Measurements from ENCODE around the gene TMEM86B. TPM values are rescaled to one million over a fixed set of nuclear protein-coding genes. Genes with fewer than 3 reads are reported as not detected.

The TMEM86B gene
- total RNA-seq, 1 donor from 2014 or later = 8.3 TPM

DNA sequence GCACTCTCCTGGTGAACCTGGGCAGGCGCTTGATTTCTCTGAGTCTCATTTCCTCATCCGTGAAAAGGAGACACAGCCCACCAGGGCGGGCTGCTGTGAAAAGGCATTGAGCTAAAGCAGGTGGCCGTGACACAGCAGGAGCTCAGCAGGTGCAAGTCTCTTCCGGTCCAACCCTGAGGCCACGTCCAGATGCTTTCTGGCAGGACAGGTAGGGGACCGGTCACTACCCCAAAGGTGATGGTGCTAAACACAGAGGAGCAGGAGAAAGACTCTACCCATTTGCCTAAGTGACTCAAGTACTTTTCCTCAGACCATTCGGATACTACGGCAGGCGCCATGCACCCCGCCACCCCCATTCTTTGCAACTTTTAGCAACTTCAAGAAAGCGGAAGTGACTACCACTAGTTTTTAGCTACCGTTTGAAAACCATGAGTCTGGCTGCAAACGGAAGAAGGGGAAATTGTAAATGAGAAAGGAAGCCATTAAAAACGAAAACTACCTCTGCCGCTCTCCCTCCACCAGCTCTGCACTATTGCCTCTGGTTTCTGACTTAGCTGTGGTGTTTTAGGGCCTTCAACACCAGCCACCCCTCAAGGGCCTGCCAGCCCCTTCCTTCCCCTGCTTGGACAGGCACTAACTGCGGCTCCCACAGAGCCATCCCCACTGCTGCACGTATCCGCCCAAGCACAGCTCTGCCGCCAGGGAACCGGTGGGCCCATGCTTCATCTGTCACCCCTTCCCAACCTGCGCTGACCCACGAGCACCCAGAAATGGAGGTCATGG, 25.5 kb upstream of the TMEM86B start:
- H3K4me1 Mint-ChIP-seq (ENCODE audit: low read depth) = peaks cover 71% of the 10 kb centered on the region

DNA sequence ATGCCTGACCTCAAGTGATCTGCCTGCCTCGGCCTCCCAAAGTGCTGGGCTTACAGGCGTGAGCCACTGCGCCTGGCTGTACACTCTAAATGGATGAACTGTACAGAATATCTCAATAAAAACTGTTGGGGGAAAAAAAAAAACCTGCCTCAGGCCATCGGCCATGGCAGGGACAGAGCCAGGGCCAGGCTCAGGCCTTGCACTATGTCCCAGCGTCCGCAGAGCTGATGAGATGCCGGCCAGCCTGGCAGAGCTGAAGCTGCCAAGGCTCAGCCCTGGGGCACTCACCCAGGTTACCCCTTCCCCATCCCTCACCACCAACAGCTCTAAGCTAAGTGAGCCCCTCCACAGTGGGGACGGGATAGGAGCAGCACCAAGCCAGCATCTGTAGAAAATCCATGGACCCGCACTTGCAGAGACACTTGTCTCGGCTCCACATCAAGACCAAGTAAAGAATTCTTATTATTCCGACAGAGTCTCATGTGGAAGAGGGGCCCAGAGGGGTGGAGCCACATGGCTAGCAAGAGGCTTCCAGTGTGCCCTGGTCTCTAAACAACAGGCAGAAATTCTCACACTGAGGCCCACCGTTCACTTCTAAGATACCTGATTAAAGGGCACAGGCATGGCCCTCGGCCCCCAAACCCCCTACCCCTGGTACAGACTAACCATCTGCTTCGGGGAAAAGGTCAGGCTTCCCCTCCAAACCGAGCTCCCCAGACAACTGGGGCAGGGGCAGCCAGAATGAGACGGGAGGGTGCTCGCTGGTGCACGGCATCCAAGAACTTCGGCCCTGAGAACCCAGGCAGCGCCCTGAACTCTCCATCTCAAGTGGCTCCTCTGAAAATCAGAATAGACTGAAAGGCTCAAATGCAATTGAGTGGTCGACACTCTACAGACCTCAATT, 24.4 kb upstream of the TMEM86B start:
- peaks cover 80% of the 10 kb centered on the region for H3K4me1 Mint-ChIP-seq (ENCODE audit: low read depth)
- intact Hi-C loops (cut with micrococcal nuclease) = loop anchor here (10.0 kb wide), 1 partner anchor 168 kb away; no protein-coding TSS in a partner anchor
- peak overlapping the region; percentile 95 for H3K27ac Mint-ChIP-seq
- H3K9me3 Mint-ChIP-seq = no peaks in the 10 kb centered on the region
- peaks cover 31% of the 10 kb centered on the region for H3K36me3 Mint-ChIP-seq (ENCODE audit: low read depth)
- DNase-seq (ENCODE audit: low spot score) = no peak
- H3K4me3 Mint-ChIP-seq = peak overlapping the region; percentile 96
- H3K27me3 Mint-ChIP-seq (ENCODE audit: insufficient read depth) = no peaks in the 10 kb centered on the region

More for the DNA sequence above, 25.5 kb upstream of the TMEM86B start:
- peak; percentile 53 for DNase-seq (ENCODE audit: low spot score)
- Mint-ChIP-seq H3K27ac (peak overlapping the region; percentile 95), H3K27me3 (ENCODE audit: insufficient read depth) (no peaks in the 10 kb centered on the region), H3K4me3 (peak overlapping the region; percentile 96), H3K9me3 (no peaks in the 10 kb centered on the region), H3K36me3 (ENCODE audit: low read depth) (peaks cover 31% of the 10 kb centered on the region)
- intact Hi-C loops (cut with micrococcal nuclease) = loop anchor here (1.0 to 10.0 kb wide), 3 partner anchors 26 to 169 kb away; partner anchors contain the start of genes DNAAF3 and HSPBP1

DNA sequence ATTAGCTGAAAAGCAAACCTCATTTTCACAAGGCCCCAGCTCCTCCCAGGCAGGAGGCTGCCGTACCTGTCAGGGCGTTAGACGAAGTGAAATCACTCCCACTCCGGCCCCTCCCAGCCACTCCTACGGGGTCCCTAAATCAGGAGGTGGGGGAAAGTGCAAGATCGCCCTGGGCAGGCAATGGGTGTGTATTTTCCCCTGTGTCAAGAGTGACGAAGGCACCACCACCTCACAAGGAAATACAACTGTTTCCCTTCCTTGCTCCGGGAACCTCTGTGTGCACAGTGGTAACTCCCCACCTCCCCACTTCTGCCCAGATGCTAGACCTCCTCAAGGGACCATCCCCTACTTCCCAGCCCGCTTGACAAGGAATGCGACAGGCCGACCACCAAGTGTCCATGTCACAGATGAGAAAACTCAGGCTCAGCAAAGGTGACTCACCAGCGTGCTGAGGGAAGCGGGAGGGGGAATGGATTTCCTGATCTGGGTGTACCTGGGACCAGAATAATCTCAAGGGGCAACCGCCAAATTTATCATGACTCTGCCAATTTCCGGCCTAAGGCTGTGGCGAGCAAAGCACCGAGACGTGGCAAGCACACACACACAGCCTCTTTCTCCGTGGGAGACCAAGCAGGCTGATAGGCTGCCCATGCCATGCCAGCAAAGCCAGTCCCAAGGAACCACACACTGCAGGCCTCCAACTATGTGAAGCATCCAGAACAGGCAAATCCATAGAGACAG, 22.9 kb upstream of the TMEM86B start:
- no peaks in the 10 kb centered on the region for H3K9me3 Mint-ChIP-seq
- peak overlapping the region; percentile 96 for H3K27ac Mint-ChIP-seq
- intact Hi-C loops (cut with micrococcal nuclease) = loop anchor here (10.0 kb wide), 1 partner anchor 167 kb away; no protein-coding TSS in a partner anchor
- H3K4me1 Mint-ChIP-seq (ENCODE audit: low read depth) = peaks cover 69% of the 10 kb centered on the region
- peaks cover 26% of the 10 kb centered on the region for H3K36me3 Mint-ChIP-seq (ENCODE audit: low read depth)
- H3K4me3 Mint-ChIP-seq = peak overlapping the region; percentile 84
- no peaks in the 10 kb centered on the region for H3K27me3 Mint-ChIP-seq (ENCODE audit: insufficient read depth)
- peak; percentile 28 for DNase-seq (ENCODE audit: low spot score)

DNA sequence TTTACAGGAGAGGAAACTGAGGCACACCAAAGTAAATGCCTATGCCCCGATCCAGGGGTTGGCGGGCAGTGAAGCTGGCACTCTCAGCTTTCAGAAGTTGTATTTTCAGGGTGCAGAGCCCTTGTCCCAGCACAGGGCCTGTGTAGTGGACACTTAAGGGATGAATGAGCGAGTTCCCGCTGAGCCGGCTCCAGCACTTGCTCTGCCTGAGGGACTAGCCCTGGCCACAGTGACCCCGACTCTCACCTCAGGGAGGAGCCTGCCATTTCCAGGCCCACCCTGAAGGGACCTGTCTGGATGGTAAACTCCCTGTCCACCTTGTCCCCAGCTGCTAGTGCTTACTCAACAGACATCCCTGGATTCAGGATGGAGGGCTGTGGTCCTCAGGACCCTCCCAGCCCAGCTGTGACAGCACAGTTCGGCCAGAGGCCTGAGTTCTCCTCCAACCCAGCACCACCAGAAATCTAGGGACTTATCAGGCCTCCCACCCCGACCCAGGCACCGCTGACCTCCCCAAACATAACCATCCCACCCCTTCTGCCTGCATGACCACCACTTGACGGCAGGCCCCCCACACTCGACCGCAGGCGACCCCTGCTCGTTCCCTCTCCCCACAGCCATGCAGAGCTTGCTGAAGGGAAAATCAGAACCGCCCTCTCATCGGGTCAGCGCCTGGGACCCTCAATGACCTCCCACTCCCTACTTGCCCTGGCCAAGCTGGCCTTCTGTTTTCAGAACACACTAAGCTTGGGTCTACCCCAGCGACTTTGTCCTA, 21.9 kb upstream of the TMEM86B start:
- peak overlapping the region; percentile 84 for H3K4me3 Mint-ChIP-seq
- peak overlapping the region; percentile 96 for H3K27ac Mint-ChIP-seq
- no peaks in the 10 kb centered on the region for H3K27me3 Mint-ChIP-seq (ENCODE audit: insufficient read depth)
- DNase-seq (ENCODE audit: low spot score) = no peak
- peaks cover 58% of the 10 kb centered on the region for H3K4me1 Mint-ChIP-seq (ENCODE audit: low read depth)
- H3K36me3 Mint-ChIP-seq (ENCODE audit: low read depth) = peaks cover 19% of the 10 kb centered on the region
- intact Hi-C loops (cut with micrococcal nuclease) = loop anchor here (10.0 kb wide), 1 partner anchor 166 kb away; no protein-coding TSS in a partner anchor
- H3K9me3 Mint-ChIP-seq = no peaks in the 10 kb centered on the region

DNA sequence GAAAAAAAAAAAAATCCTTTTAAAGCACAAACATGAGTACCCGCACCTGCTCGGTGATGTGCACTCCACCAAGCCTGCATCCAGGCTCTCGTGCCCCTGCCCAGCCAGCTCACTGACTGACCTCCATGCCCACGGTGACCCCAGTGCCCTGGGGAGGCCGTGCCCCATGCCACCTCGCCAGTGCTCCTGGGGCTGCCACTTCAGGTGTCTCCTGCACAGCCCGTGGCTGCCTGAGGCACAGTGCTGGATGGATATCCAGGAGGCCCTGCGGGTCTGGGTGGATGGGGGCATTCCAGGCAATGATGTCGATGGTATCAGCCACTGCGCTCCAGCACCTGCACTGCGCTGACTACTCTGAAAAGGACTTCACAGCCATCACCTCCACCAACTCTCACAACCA, 21.3 kb upstream of the TMEM86B start:
- DNase-seq (ENCODE audit: low spot score) = no peak
- no peaks in the 10 kb centered on the region for H3K9me3 Mint-ChIP-seq
- intact Hi-C loops (cut with micrococcal nuclease) = loop anchor here (10.0 kb wide), 1 partner anchor 165 kb away; no protein-coding TSS in a partner anchor
- H3K36me3 Mint-ChIP-seq (ENCODE audit: low read depth) = peaks cover 14% of the 10 kb centered on the region
- no peaks in the 10 kb centered on the region for H3K27me3 Mint-ChIP-seq (ENCODE audit: insufficient read depth)
- H3K27ac Mint-ChIP-seq = no peak overlapping the region
- H3K4me3 Mint-ChIP-seq = no peak overlapping the region
- peaks cover 52% of the 10 kb centered on the region for H3K4me1 Mint-ChIP-seq (ENCODE audit: low read depth)

DNA sequence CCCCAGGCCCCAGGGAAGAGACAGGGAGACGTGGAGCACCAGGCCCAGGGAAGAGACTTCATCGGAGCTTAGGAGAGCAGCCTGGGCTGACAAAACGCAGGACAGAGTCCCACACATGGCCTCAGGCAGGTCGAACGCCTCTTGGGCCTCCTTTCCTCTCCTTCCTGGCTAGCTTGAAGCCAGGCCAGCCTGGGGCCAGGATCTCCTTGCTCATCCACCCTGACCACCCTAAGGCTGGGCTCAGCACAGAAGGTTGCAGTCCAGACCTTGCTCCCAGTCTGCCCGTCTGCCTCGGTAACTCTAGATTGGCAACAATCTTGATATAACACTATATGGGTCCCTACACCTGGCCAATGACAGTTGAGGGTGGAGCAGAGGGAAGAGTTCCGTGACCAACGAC, 20.1 kb upstream of the TMEM86B start:
- peaks cover 43% of the 10 kb centered on the region for H3K4me1 Mint-ChIP-seq (ENCODE audit: low read depth)
- intact Hi-C loops (cut with micrococcal nuclease) = loop anchor here (1.0 kb wide), 1 partner anchor 226 kb away; no protein-coding TSS in a partner anchor
- H3K27me3 Mint-ChIP-seq (ENCODE audit: insufficient read depth) = no peaks in the 10 kb centered on the region
- peaks cover 18% of the 10 kb centered on the region for H3K36me3 Mint-ChIP-seq (ENCODE audit: low read depth)
- peak overlapping the region; percentile 40 for H3K27ac Mint-ChIP-seq
- no peaks in the 10 kb centered on the region for H3K9me3 Mint-ChIP-seq
- no peak overlapping the region for H3K4me3 Mint-ChIP-seq
- no peak for DNase-seq (ENCODE audit: low spot score)

DNA sequence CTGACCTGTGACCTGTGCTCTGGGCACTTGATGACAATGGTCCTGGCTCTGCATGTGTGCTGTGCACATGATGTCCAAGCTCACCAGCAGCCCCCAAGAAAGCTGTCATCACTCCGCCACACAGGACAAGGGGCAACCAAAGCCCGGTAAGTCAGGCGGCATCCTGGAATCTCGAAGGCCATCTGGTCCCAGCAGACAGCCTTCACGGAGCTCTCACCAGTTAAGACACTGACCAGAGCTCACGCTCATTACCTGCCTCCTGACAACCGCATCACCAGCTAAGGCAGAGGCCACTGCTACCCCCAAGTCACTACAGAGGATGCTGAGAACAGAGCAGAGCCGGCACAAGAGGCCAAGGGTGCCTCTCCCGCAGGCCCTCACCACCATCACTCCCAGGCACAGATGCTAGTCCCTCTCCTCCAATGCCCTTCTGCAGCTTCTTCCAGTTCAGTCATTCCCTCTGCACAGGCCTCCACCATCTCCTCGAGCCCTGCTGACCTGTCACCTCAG, 19.7 kb upstream of the TMEM86B start:
- intact Hi-C loops (cut with micrococcal nuclease) = loop anchor here (1.0 kb wide), 1 partner anchor 226 kb away; no protein-coding TSS in a partner anchor
- Mint-ChIP-seq H3K4me1 (ENCODE audit: low read depth) (peaks cover 38% of the 10 kb centered on the region), H3K4me3 (no peak overlapping the region), H3K27ac (peak overlapping the region; percentile 40), H3K27me3 (ENCODE audit: insufficient read depth) (no peaks in the 10 kb centered on the region), H3K9me3 (no peaks in the 10 kb centered on the region), H3K36me3 (ENCODE audit: low read depth) (peaks cover 18% of the 10 kb centered on the region)
- no peak for DNase-seq (ENCODE audit: low spot score)

DNA sequence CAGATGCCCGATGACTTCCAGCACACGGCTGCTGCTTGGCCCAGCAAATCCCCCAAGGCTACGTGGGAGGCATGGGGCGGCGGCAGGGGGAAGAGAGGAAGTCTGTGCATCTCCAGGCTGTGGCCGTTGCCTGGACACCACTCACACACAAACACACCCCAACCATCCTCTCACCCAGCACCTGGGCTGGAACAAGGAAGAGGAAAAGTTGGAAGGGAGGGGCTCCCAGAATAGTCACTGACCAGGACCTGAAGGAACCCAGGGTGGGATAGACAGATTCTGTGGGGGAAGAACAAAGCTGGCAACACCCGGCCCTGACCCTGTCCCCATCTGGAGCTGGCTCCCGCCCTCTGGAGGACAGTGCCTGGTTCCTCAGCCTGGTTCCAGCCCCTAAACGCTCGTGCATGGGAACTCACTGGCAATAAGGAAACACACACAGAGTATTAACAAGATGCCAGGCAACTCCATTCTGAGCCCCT, 19.1 kb upstream of the TMEM86B start:
- no peaks in the 10 kb centered on the region for H3K9me3 Mint-ChIP-seq
- H3K27ac Mint-ChIP-seq = no peak overlapping the region
- no peak for DNase-seq (ENCODE audit: low spot score)
- no peak overlapping the region for H3K4me3 Mint-ChIP-seq
- peaks cover 20% of the 10 kb centered on the region for H3K36me3 Mint-ChIP-seq (ENCODE audit: low read depth)
- intact Hi-C loops (cut with micrococcal nuclease) = loop anchor here (1.0 kb wide), 1 partner anchor 227 kb away; no protein-coding TSS in a partner anchor
- H3K4me1 Mint-ChIP-seq (ENCODE audit: low read depth) = peaks cover 35% of the 10 kb centered on the region
- no peaks in the 10 kb centered on the region for H3K27me3 Mint-ChIP-seq (ENCODE audit: insufficient read depth)

DNA sequence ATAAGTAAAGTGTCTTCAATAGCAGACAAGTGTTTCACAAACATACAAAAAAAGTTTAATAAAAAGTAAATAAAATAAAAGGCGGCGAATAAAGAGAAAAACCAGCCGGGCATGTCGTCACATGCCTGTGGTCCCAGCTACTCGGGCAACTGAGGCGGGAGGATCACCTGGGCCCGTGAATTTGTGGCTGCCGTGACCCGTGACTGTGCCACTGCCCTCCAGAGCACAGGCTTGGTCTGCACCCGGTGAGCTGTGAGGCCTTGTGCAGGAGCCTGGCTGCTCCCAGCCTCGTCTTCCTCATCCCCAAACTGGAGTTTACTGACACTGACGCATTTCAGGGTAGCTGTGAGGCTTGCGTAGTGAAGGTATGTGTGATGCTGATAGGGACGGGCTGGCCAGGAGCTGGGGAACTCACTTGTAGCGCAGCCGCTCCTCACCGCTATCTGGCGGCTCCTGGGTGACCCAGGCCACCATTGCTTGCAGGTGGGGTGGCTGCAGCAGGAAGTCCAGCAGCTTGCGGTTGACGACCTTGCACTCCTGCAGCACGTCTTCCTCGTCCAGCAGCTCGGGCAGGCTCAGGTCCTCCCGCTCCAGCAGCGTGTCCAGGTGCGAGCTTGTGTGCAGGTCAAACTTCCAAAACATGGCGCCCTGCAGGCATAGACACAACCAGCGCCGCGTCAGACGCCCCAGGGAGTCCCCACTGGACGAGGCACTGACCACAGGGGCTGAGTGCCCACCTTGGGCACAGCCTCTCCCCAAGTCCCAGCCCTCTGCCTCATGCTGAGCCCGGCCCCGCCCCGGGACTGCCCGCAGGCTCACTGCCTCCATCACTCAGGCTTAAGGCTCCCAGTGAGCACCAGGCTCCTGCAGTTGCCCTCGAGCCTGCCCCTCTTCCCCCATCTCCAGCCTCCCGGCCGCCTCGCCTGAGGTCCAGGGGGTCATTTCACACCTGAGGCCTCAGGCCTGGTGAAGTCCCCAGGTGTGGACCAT, 18.2 kb upstream of the TMEM86B start:
- intact Hi-C loops (cut with micrococcal nuclease) = no loop called here
- H3K36me3 Mint-ChIP-seq (ENCODE audit: low read depth) = peaks cover 23% of the 10 kb centered on the region
- peaks cover 29% of the 10 kb centered on the region for H3K4me1 Mint-ChIP-seq (ENCODE audit: low read depth)

DNA sequence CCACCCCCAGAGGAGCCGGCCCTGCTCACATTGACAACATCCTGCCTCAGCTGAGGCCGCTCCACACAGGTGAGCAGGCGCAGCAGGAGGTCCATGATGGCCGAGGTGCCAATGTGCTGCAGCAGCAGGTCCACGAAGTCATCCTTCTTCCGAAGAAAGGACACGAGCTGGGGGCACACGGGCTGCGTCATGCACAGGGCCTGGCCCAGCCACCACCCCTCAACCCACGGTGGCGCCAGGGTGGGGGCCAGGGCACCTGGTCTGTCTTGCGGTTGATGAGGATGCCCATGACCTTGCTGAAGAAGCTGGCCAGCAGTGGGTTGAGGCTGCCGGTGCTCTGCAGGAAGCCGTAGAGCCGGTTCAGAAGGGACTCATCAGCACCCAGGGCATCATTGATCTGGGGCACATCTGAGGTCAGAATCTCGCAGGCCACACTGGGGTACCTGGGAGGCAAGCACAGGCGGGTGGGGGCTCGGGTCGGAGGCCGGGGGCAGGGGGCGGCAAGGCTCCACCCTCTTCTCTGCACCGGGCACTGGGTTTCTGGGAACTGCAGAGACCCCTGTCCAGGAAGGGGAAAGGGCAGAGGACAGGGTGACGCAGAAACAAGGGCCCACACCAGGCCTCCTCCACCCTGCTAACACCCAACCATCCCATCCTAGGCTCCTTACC, 16.8 kb upstream of the TMEM86B start:
- Mint-ChIP-seq H3K27me3 (ENCODE audit: insufficient read depth) (no peaks in the 10 kb centered on the region), H3K9me3 (no peaks in the 10 kb centered on the region), H3K36me3 (ENCODE audit: low read depth) (peaks cover 21% of the 10 kb centered on the region), H3K4me3 (no peak overlapping the region), H3K4me1 (ENCODE audit: low read depth) (peaks cover 16% of the 10 kb centered on the region), H3K27ac (no peak overlapping the region)
- DNase-seq (ENCODE audit: low spot score) = no peak
- intact Hi-C loops (cut with micrococcal nuclease) = no loop called here

More for the DNA sequence above, 18.2 kb upstream of the TMEM86B start:
- no peak overlapping the region for H3K4me3 Mint-ChIP-seq
- H3K27me3 Mint-ChIP-seq (ENCODE audit: insufficient read depth) = no peaks in the 10 kb centered on the region
- H3K27ac Mint-ChIP-seq = no peak overlapping the region
- DNase-seq (ENCODE audit: low spot score) = no peak
- no peaks in the 10 kb centered on the region for H3K9me3 Mint-ChIP-seq

All from activated T-helper 1 cell treated with anti-CD3 and anti-CD28 coated beads, Interleukin-12 subunit alpha, Interleukin-12 subunit beta, Interleukin-2, Interleukin-4 antibody, amounts not matched to agents 30 ng/mL and 10 ng/mL and 1 ng/mL, durations not matched to agents 14 hours and 24 hours and 36 hours (primary cell).